D721Med (cell line): ENCODE measurements around the gene CDKAL1.

Experiments
- DNase-seq: peaks from one replicate; pipeline ENCODE4 v3.0.0; 2011; ENCODE audit warnings: low spot score; ENCODE audit not compliant: insufficient read length
- FAIRE-seq: peaks from 2 replicates; lab custom pipeline; 2011; peaks lifted over from hg19 to GRCh38; lab: Jason Lieb, UNC
- CTCF ChIP-seq: IDR thresholded peaks from 2 replicates; pipeline ENCODE4 v1.5.1; 2012; ENCODE audit warnings: mild to moderate bottlenecking, control low read depth; ENCODE audit not compliant: insufficient read depth; ENCODE audit errors: missing control alignments

The CDKAL1 gene

GRCh38 chr6:20665290-20665689 lies 131.0 kb downstream of the CDKAL1 start:
- DNase-seq (no peak), FAIRE-seq (peak; percentile 25)
- TF ChIP-seq CTCF = no peak

GRCh38 chr6:20669571-20670314 lies 135.5 kb downstream of the CDKAL1 start:
- no peak for TF ChIP-seq CTCF
- no peak for DNase-seq
- no peak for FAIRE-seq

GRCh38 chr6:20670750-20671149 lies 136.5 kb downstream of the CDKAL1 start:
- DNase-seq (no peak), FAIRE-seq (no peak)
- no peak for TF ChIP-seq CTCF

GRCh38 chr6:20672038-20672437 lies 137.8 kb downstream of the CDKAL1 start:
- DNase-seq (no peak), FAIRE-seq (no peak)
- TF ChIP-seq CTCF = no peak

GRCh38 chr6:20673458-20673857 lies 139.2 kb downstream of the CDKAL1 start:
- no peak for FAIRE-seq
- TF ChIP-seq CTCF = no peak

GRCh38 chr6:20674664-20675063 lies 140.4 kb downstream of the CDKAL1 start:
- TF ChIP-seq CTCF = no peak
- DNase-seq (no peak), FAIRE-seq (no peak)

More at GRCh38 chr6:20673458-20673857, 139.2 kb downstream of the CDKAL1 start:
- no peak for DNase-seq

- DNase-seq (no peak), FAIRE-seq (no peak)
- no peak for TF ChIP-seq CTCF
Observed at GRCh38 chr6:20678831-20679352, 144.6 kb downstream of the CDKAL1 start.
